Lung (tissue), 12 donors: Measurements from ENCODE around the gene GOLGA3. TPM values are rescaled to one million over a fixed set of nuclear protein-coding genes. Genes with fewer than 3 reads are reported as not detected.
"Not testable (repeated sequence)": the region's sequence is repeated elsewhere in the genome, so short reads cannot be mapped to it uniquely, and the experiment has no call there.

Experiments
- ATAC-seq: fragments of 200-7000 bp; cut with Tn5 transposase; one replicate; pipeline ENCODE4 v1.9.1; 2020; ENCODE audit warnings: moderate number of reproducible peaks; ENCODE audit not compliant: insufficient read depth, low FRiP score
- DNase-seq, 3 donors: peaks; one replicate each; pipeline ENCODE4 v3.0.0-alpha.2; 2013 to 2017
- H3K27ac ChIP-seq, 2 donors: one replicate each; pipeline ENCODE4 v1.5.1; 2013; ENCODE audit warnings: mild to moderate bottlenecking in 2 of 2, moderate library complexity in 2 of 2, control low read depth in 1 of 2, inconsistent platforms in 1 of 2, low read depth in 1 of 2, low read length in 1 of 2
- H3K27me3 ChIP-seq, 3 donors: one replicate each; pipeline ENCODE4 v1.5.1; 2013; ENCODE audit warnings: low read length in 2 of 3; ENCODE audit not compliant: control insufficient read depth in 3 of 3, insufficient read depth in 3 of 3
- H3K36me3 ChIP-seq, 4 donors: one replicate each; pipeline ENCODE4 v1.5.1; 2013; ENCODE audit warnings: low read length in 4 of 4, mild to moderate bottlenecking in 1 of 4, moderate library complexity in 1 of 4; ENCODE audit not compliant: control insufficient read depth in 4 of 4, insufficient read depth in 4 of 4
- H3K4me1 ChIP-seq, 5 donors: one replicate each; pipeline ENCODE4 v1.5.1; 2013; ENCODE audit warnings: low read length in 5 of 5, mild to moderate bottlenecking in 2 of 5, moderate library complexity in 1 of 5; ENCODE audit not compliant: control insufficient read depth in 5 of 5, insufficient read depth in 5 of 5
- H3K4me3 ChIP-seq: one replicate; pipeline ENCODE4 v1.5.1; 2013; ENCODE audit warnings: mild to moderate bottlenecking, control low read depth, moderate library complexity
- H3K9ac ChIP-seq, 2 donors: one replicate each; pipeline ENCODE4 v1.5.1; 2013; ENCODE audit warnings: low read length in 2 of 2, control low read depth in 1 of 2; ENCODE audit not compliant: insufficient read depth in 1 of 2
- H3K9me3 ChIP-seq, 4 donors: one replicate each; pipeline ENCODE4 v1.5.1; 2013; ENCODE audit warnings: low read length in 3 of 4, mild to moderate bottlenecking in 1 of 4, moderate library complexity in 1 of 4; ENCODE audit not compliant: control insufficient read depth in 4 of 4, insufficient read depth in 3 of 4
- CTCF ChIP-seq: IDR thresholded peaks from 2 replicates; pipeline ENCODE4 v1.5.1; 2012; ENCODE audit warnings: mild to moderate bottlenecking; ENCODE audit errors: control extremely low read depth, extremely low read depth
- WGBS, 2 donors: extraction: QIAGEN DNeasy Blood & Tissue Kit; methylation state at CpG; one replicate each; pipeline ENCODE4 v1.1.7; 2013; 5-methylcytosine and 5-hydroxymethylcytosine counted together
- polyA plus RNA-seq, 2 donors: library from polyadenylated mRNA; stranded (reverse); fragments of 200-250 nt; gene quantifications; one replicate each; pipeline ENCODE4 v1.2.1, GENCODE V29; 2013
- total RNA-seq, 2 donors: library from RNA; depleted of rRNA in 1 of 2; stranded (reverse); fragments of >200 nt in 1 of 2; gene quantifications; one replicate each; pipeline ENCODE4 v1.2.1, GENCODE V29; 2014 to 2021
- donor health status: control.
- donor health status: control.
- donor health status: Bipolar disorder and iron deficiency.
- donor health status: healthy.
- donor health status: DM: yes; HTN: yes; CAD: no.

Gene GOLGA3
- total and polyA plus RNA-seq, 4 donors: 17.5 to 81.1 (median 35.7) TPM

GRCh38 chr12:132759359-132759758, 69.3 kb downstream of the GOLGA3 start:
- no peaks in the 10 kb centered on the region for H3K9me3 ChIP-seq
- no peak overlapping the region for H3K4me3 ChIP-seq
- H3K27me3 ChIP-seq: no peaks in the 10 kb centered on the region
- peaks cover 0 to 10% (median 3%) of the 10 kb centered on the region in 5 donors for H3K4me1 ChIP-seq
- no peak overlapping the region for H3K9ac ChIP-seq
- H3K27ac ChIP-seq: no peak overlapping the region
- WGBS, 2 donors: 97% methylated on average over 8 of the region's 8 CpGs
- ATAC-seq: no peak
- peaks cover 5 to 7% (median 7%) of the 10 kb centered on the region in 4 donors for H3K36me3 ChIP-seq
- no peak for TF ChIP-seq CTCF
- no peak for DNase-seq

GRCh38 chr12:132758825-132759224, 69.8 kb downstream of the GOLGA3 start:
- not testable (repeated sequence) for H3K27ac ChIP-seq, H3K9me3 ChIP-seq, H3K9ac ChIP-seq, H3K27me3 ChIP-seq, H3K4me1 ChIP-seq, DNase-seq, ATAC-seq, H3K4me3 ChIP-seq, H3K36me3 ChIP-seq
- 87 to 90% methylated on average over 27 to 28 of the region's 28 CpGs for WGBS, 2 donors

- WGBS, 2 donors: 75 to 84% methylated on average over 14 of the region's 14 CpGs
- TF ChIP-seq CTCF: no peak
- Histone ChIP-seq H3K9me3 (no peaks in the 10 kb centered on the region), H3K27ac (no peak overlapping the region), H3K4me1 (no peaks in the 10 kb centered on the region), H3K27me3 (no peaks in the 10 kb centered on the region), H3K4me3 (no peak overlapping the region), H3K36me3 (peaks cover 21 to 31% (median 24%) of the 10 kb centered on the region in 4 donors), H3K9ac (no peak overlapping the region)
- ATAC-seq (no peak), DNase-seq (no peak)
These were observed 74.3 kb downstream of the GOLGA3 start for GRCh38 chr12:132754160-132754932.

GRCh38 chr12:132753670-132754069, 75.0 kb downstream of the GOLGA3 start:
- WGBS, 2 donors: 98 to 99% methylated on average over 7 of the region's 7 CpGs
- not testable (repeated sequence) for H3K27me3 ChIP-seq, H3K27ac ChIP-seq, ATAC-seq, H3K9ac ChIP-seq, H3K4me3 ChIP-seq, DNase-seq, H3K4me1 ChIP-seq, H3K9me3 ChIP-seq
- H3K36me3 ChIP-seq: peaks cover 21 to 35% (median 26%) of the 10 kb centered on the region in 4 donors
